HuH-7 (cell line): ENCODE data around the gene MGAT3.

Experiments
- DNase-seq: peaks from one replicate; pipeline ENCODE4 v3.0.0; 2011; ENCODE audit warnings: low spot score

MGAT3 gene

DNA sequence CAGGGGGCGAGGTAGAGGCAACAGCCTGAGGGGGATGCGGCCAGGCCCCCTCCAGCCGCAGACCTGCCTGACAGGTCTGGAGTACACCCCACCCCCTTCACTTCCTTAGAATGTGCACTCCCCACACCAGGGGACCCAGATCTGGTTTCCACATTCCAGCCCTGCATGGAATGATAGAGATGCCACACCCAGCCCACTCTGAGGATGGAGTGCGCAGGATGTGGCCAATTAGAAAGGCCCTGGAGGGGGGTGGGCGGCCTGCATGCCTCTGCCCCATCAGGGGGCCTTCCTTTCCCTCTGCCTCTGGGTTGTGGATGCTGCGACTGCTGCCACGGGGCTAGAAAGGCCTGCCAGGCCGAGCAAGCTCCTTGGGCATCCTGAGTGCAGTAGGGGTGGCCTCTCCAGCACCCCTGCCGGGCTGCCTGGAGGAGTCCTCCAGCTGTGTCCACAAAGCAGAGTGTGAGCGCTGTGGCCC, 28.2 kb upstream of the MGAT3 start:
- DNase-seq = no peak

DNA sequence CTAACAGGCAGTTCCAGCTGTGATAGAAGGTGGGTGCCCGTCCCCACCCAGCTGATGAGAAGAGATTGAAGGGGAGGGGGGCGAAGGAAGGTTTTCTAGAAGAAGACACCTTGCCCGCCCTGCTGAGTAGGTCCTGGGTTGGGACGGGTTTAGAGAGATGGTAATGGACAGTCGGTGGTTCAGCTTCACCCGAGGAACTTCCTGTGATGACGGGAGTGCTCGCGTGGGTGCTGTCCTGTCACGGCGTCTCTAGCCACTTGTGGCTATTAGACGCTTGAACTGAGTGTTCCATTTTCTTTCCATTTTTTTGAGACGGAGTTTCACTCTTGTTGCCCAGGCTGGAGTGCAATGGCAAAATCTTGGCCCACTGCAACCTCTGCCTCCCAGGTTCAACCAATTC, 27.6 kb upstream of the MGAT3 start:
- DNase-seq = no peak

- no peak for DNase-seq
Observed at GRCh38 chr22:39429916-39430575, 26.8 kb upstream of the MGAT3 start.

GRCh38 chr22:39430576-39431150, 26.1 kb upstream of the MGAT3 start:
- no peak for DNase-seq

- DNase-seq = no peak
Observed at GRCh38 chr22:39431216-39431801, 25.5 kb upstream of the MGAT3 start.

GRCh38 chr22:39431821-39432251, 25.0 kb upstream of the MGAT3 start:
- no peak for DNase-seq

- DNase-seq = no peak
Observed at GRCh38 chr22:39432361-39432811, 24.4 kb upstream of the MGAT3 start.

GRCh38 chr22:39433476-39434242, 23.2 kb upstream of the MGAT3 start:
- no peak for DNase-seq

GRCh38 chr22:39434243-39434653, 22.6 kb upstream of the MGAT3 start:
- no peak for DNase-seq

- no peak for DNase-seq
Observed at GRCh38 chr22:39434721-39435120, 22.1 kb upstream of the MGAT3 start.

- no peak for DNase-seq
Observed at GRCh38 chr22:39435616-39436015, 21.2 kb upstream of the MGAT3 start.

- no peak for DNase-seq
Observed at GRCh38 chr22:39437791-39438704, 18.8 kb upstream of the MGAT3 start.

DNA sequence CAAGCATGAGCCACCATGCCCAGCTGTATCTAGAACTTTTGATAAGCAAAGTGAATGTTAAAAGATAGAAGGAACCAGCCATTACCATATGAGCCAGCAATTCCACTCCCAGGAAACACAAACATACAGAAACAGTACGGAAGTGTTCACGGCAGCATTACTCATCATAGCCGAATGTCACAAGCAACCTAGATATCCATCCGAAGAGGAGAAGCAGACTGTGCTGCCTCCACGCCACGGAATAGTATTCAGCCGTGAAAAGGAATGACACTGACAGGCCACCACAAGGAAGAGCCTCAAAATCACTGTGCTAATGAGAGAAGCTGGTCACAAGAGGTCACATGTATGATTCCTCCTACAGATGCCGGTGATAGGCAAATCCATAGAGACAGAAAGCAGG, 17.6 kb upstream of the MGAT3 start:
- no peak for DNase-seq

- DNase-seq = no peak
Observed at GRCh38 chr22:39443398-39443797, 13.4 kb upstream of the MGAT3 start.

DNA sequence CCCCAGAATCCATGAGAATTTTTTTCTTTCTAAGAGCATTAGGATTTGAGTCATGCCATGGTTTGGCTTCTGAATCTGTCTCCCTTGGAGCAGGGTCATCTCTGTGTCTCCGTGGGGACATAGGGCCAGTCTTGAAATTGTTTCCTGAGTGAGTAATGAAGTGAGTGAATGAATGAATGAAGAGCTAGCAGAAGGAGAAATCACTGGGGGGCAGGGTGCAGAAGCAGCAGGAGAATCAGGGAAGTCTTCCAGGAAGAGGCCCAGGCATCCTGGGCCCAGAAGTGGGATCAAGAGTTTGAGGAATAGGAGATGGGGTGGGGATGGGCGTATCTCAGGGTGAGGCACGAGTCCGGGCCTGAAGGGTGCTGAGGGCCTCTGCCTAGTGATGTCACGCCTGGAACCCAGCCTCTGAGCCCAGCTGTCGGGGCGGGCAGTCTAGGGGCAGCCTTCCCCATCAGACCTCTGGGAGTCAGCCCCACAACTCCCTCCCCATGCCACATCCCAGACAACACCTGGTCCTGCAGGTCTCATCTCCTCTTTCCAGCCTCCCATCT, 12.5 kb upstream of the MGAT3 start:
- DNase-seq = no peak

GRCh38 chr22:39444937-39445465, 11.8 kb upstream of the MGAT3 start:
- no peak for DNase-seq

DNA sequence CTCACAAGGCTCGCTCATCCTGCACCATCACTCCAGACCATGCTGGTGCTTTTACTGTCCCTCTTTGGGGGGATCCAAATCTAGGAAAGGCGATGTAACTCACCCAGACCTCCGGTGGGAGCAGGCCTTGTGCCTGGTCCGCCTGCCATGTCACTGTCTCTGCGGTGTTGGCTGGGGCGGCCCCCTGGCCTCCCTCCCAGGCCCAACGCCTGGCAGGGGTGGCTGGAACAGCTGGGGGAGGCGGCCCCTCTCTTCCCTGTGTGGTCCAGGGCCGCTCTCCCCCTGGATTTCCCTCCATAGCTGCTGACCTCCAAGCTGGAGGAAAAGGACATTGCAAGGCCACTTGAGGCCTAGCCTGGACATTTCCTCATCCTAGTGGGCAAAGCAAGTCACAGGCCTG, 11.1 kb upstream of the MGAT3 start:
- no peak for DNase-seq

- DNase-seq = no peak
Observed at GRCh38 chr22:39446239-39446721, 10.5 kb upstream of the MGAT3 start.

DNA sequence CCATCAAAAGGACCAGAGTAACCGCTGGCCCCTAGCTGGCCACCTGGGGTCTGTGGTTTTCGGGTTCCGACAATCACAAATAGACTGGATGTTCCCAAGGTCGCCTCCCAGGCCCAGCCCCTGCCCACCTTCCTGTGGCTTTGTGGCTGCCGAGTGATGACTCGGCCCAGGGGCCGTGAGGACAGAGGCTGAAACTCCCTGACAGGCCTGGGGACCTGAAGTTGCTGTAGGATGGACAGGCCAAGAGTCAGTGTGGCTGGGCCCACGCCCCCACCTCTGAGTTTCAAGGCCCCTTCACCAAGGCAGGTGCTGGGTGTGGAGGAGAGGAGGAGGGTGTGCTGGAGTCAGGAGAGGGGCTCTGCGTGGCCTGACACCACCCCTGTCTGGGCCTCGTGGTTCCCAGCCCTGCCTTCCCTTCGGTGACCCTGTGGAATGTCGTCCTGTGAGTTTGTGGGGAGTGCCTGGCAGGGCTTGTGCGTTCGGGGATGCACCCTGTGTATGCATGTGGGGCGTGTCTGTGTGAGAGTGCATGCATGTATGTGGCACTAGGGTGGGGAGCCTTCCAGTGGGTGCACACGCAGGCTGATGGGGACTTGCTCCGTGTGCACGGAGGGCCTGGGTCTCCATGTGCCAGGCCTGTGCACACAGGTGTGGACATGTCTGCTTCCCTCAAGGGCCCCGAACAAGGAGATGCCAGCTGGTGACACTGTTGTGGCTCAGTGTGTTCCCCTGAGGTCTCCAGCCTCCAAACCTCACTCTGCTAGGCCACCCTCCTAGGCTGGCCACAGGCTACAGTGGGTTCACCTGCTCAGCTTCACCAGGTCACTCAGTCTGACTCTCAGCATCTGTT, 8.4 kb upstream of the MGAT3 start:
- DNase-seq = no peak

- DNase-seq = no peak
Observed at GRCh38 chr22:39449708-39450107, 7.1 kb upstream of the MGAT3 start.
